H1 (cell line): ENCODE results near the gene SLC30A7. TPM values are rescaled to one million over a fixed set of nuclear protein-coding genes. Genes with fewer than 3 reads are reported as not detected.

ENCODE experiments used
- CTCF ChIA-PET: fragments of 300-600 bp; sonication (Branson Sonifier 250); formaldehyde crosslinking; loops from one replicate; lab custom pipeline; 2021; ENCODE audit not compliant: partially characterized antibody; lab: Charles Lee
- POLR2A ChIA-PET: fragments of 300-600 bp; sonication (Branson Sonifier 250); formaldehyde crosslinking; loops from one replicate; lab custom pipeline; 2021; ENCODE audit warnings: inconsistent platforms; ENCODE audit not compliant: partially characterized antibody; lab: Charles Lee
- DNase-seq, 2 experiments: peaks; one replicate each; pipeline versions ENCODE4 v3.0.0 to v3.0.0-alpha.2; 2010 to 2022; ENCODE audit warnings: low spot score in 2 of 2, low read depth in 1 of 2, mixed read lengths in 1 of 2
- FAIRE-seq: peaks from 2 replicates; lab custom pipeline; 2011; peaks lifted over from hg19 to GRCh38; lab: Jason Lieb, UNC
- H2AFZ ChIP-seq: 2 replicates; pipeline ENCODE4 v1.8.1; 2012; ENCODE audit warnings: low read length, inconsistent platforms
- H2AK5ac ChIP-seq: 2 replicates; pipeline ENCODE4 v1.6.1; 2013; ENCODE audit warnings: low read depth, low read length
- H2BK120ac ChIP-seq: replicated peaks from 2 replicates; pipeline ENCODE3; 2013; ENCODE audit warnings: low read depth, low read length, inconsistent platforms
- H2BK12ac ChIP-seq: 2 replicates; pipeline ENCODE4 v1.6.1; 2013; ENCODE audit warnings: low read depth, low read length
- H2BK15ac ChIP-seq: 2 replicates; pipeline ENCODE4 v1.6.1; 2013; ENCODE audit warnings: low read length
- H2BK20ac ChIP-seq: 2 replicates; pipeline ENCODE4 v1.6.1; 2013; ENCODE audit warnings: low read length
- H2BK5ac ChIP-seq: 2 replicates; pipeline ENCODE4 v1.6.1; 2013; ENCODE audit warnings: low read depth, low read length
- H3K14ac ChIP-seq: 2 replicates; pipeline ENCODE4 v1.6.1; 2013; ENCODE audit warnings: inconsistent platforms; ENCODE audit not compliant: insufficient read length
- H3K18ac ChIP-seq: 2 replicates; pipeline ENCODE4 v1.6.1; 2013; ENCODE audit warnings: low read length; ENCODE audit errors: extremely low read depth
- H3K23ac ChIP-seq: 2 replicates; pipeline ENCODE4 v1.6.1; 2013; ENCODE audit warnings: inconsistent platforms; ENCODE audit not compliant: insufficient read length
- H3K23me2 ChIP-seq: 2 replicates; pipeline ENCODE4 v1.6.1; 2013; ENCODE audit warnings: low read depth, low read length
- H3K27ac ChIP-seq: 2 replicates; pipeline ENCODE4 v1.6.1; 2011; ENCODE audit warnings: low read depth, low read length, inconsistent platforms
- H3K27me3 ChIP-seq, 4 experiments: replicated peaks in 1 of 4; 1 replicate in 1 of 4; 2 replicates in 3 of 4; pipeline versions ENCODE4 v1.6.1 to v1.8.1; 2011 to 2013; ENCODE audit warnings: low read length in 3 of 4, mild to moderate bottlenecking in 3 of 4, inconsistent platforms in 2 of 4, mixed read lengths in 2 of 4, moderate library complexity in 1 of 4; ENCODE audit not compliant: control insufficient read depth in 3 of 4, insufficient read depth in 3 of 4; ENCODE audit errors: extremely low read depth in 1 of 4
- H3K36me3 ChIP-seq, 4 experiments: 2 replicates each; pipeline versions ENCODE4 v1.6.1 to v1.8.1; 2011 to 2013; ENCODE audit warnings: mild to moderate bottlenecking in 4 of 4, low read length in 3 of 4, moderate library complexity in 2 of 4, control low read depth in 1 of 4, inconsistent platforms in 1 of 4; ENCODE audit not compliant: insufficient read depth in 4 of 4, control insufficient read depth in 2 of 4
- H3K4ac ChIP-seq: replicated peaks from 2 replicates; pipeline ENCODE3; 2013; ENCODE audit warnings: low read length, low read depth, mixed read lengths, inconsistent platforms; ENCODE audit not compliant: insufficient read length
- H3K4me1 ChIP-seq, 4 experiments: replicated peaks in 1 of 4; 1 replicate in 1 of 4; 2 replicates in 3 of 4; pipeline versions ENCODE4 v1.6.1 to v1.8.1; 2011 to 2013; ENCODE audit warnings: low read length in 3 of 4, inconsistent platforms in 2 of 4, mixed read lengths in 1 of 4; ENCODE audit not compliant: insufficient read depth in 4 of 4, control insufficient read depth in 3 of 4
- H3K4me2 ChIP-seq, 2 experiments: 2 replicates each; pipeline versions ENCODE4 v1.6.1 to v1.8.1; 2011 to 2013; ENCODE audit warnings: low read depth in 2 of 2, low read length in 2 of 2, control low read depth in 1 of 2, inconsistent platforms in 1 of 2, mild to moderate bottlenecking in 1 of 2; ENCODE audit not compliant: insufficient read depth in 1 of 2
- H3K4me3 ChIP-seq, 4 experiments: fragments of 200-600, 300-600 bp in 1 of 4; sonication (generic), shearing (Covaris generic), sonication (Bioruptor Twin) in 1 of 4; 2 replicates each; pipeline versions ENCODE4 v1.5.1 to v1.8.1; 2011 to 2016; ENCODE audit warnings: low read length in 4 of 4, low read depth in 3 of 4, control low read depth in 2 of 4, inconsistent platforms in 2 of 4, mild to moderate bottlenecking in 2 of 4, mixed read lengths in 1 of 4, moderate library complexity in 1 of 4; ENCODE audit not compliant: insufficient read depth in 2 of 4; ENCODE audit errors: extremely low read depth in 1 of 4
- H3K56ac ChIP-seq: replicated peaks from 2 replicates; pipeline ENCODE3; 2013; ENCODE audit warnings: low read depth, mild to moderate bottlenecking, mixed read lengths, low read length, inconsistent platforms; ENCODE audit not compliant: insufficient read length
- H3K79me1 ChIP-seq: 2 replicates; pipeline ENCODE4 v1.6.1; 2013; ENCODE audit warnings: low read depth, low read length, control low read depth
- H3K79me2 ChIP-seq, 2 experiments: 2 replicates each; pipeline versions ENCODE4 v1.6.1 to v1.8.1; 2012 to 2013; ENCODE audit warnings: low read length in 2 of 2, mild to moderate bottlenecking in 2 of 2, inconsistent platforms in 1 of 2; ENCODE audit not compliant: insufficient read depth in 2 of 2, control insufficient read depth in 1 of 2
- H3K9ac ChIP-seq, 4 experiments: replicated peaks in 1 of 4; 1 replicate in 1 of 4; 2 replicates in 3 of 4; pipeline versions ENCODE4 v1.6.1 to v1.8.1; 2011 to 2013; ENCODE audit warnings: low read depth in 3 of 4, low read length in 3 of 4, control low read depth in 2 of 4, mild to moderate bottlenecking in 2 of 4, moderate library complexity in 2 of 4, inconsistent platforms in 1 of 4; ENCODE audit errors: extremely low read depth in 1 of 4
- H3K9me3 ChIP-seq, 2 experiments: 2 replicates each; pipeline versions ENCODE4 v1.6.1 to v1.8.1; 2012 to 2013; ENCODE audit warnings: mild to moderate bottlenecking in 2 of 2, moderate library complexity in 2 of 2, control low read depth in 1 of 2, inconsistent platforms in 1 of 2, low read depth in 1 of 2, low read length in 1 of 2, mixed read lengths in 1 of 2; ENCODE audit not compliant: insufficient read depth in 2 of 2
- H4K20me1 ChIP-seq, 2 experiments: replicated peaks in 1 of 2; 2 replicates each; pipeline versions ENCODE3 to v1.8.1; 2011 to 2013; ENCODE audit warnings: inconsistent platforms in 2 of 2, low read length in 2 of 2, mild to moderate bottlenecking in 1 of 2; ENCODE audit not compliant: insufficient read depth in 2 of 2, control insufficient read depth in 1 of 2
- H4K5ac ChIP-seq: 2 replicates; pipeline ENCODE4 v1.6.1; 2013; ENCODE audit warnings: low read length, low read depth, mixed read lengths, inconsistent platforms; ENCODE audit not compliant: insufficient read length
- H4K8ac ChIP-seq: 2 replicates; pipeline ENCODE4 v1.8.0; 2013; ENCODE audit warnings: mild to moderate bottlenecking, moderate library complexity, low read length, inconsistent platforms; ENCODE audit not compliant: insufficient read depth; ENCODE audit errors: extremely low read depth
- H4K91ac ChIP-seq: replicated peaks from 2 replicates; pipeline ENCODE3; 2013; ENCODE audit warnings: low read length, mixed read lengths, inconsistent platforms; ENCODE audit not compliant: insufficient read length
- CBX5 ChIP-seq: fragments of 300-800, 300-1000 bp; sonication (generic); IDR thresholded peaks from 2 replicates; pipeline ENCODE4 v1.7.1; 2016; ENCODE audit warnings: antibody characterized with exemption, low read length, low read depth
- CTBP2 ChIP-seq: IDR thresholded peaks from 2 replicates; pipeline ENCODE4 v1.7.0; 2011; ENCODE audit warnings: borderline replicate concordance, mild to moderate bottlenecking, moderate library complexity, mixed read lengths, low read length; ENCODE audit not compliant: insufficient read depth, insufficient read length
- E2F6 ChIP-seq: IDR thresholded peaks from 2 replicates; pipeline ENCODE4 v1.6.1; 2012; ENCODE audit warnings: inconsistent platforms
- GTF2F1 ChIP-seq: IDR thresholded peaks from 2 replicates; pipeline ENCODE4 v1.6.1; 2012; ENCODE audit warnings: low read depth, low read length, improper control_type of control experiment, borderline replicate concordance
- HDAC6 ChIP-seq: IDR thresholded peaks from one replicate; pipeline ENCODE4 v1.7.1; 2012; ENCODE audit warnings: low read depth, mild to moderate bottlenecking, inconsistent platforms, low read length, moderate library complexity
- KDM4A ChIP-seq: IDR thresholded peaks from one replicate; pipeline ENCODE4 v1.7.1; 2012; ENCODE audit warnings: low read depth, mild to moderate bottlenecking, moderate library complexity, low read length, inconsistent platforms; ENCODE audit not compliant: severe bottlenecking
- SP1 ChIP-seq: IDR thresholded peaks from 2 replicates; pipeline ENCODE4 v1.6.1; 2011; ENCODE audit warnings: low read depth, low read length
- TAF1 ChIP-seq: IDR thresholded peaks from 2 replicates; pipeline ENCODE4 v1.6.1; 2011; ENCODE audit warnings: mild to moderate bottlenecking, low read depth, low read length
- TBP ChIP-seq: IDR thresholded peaks from 2 replicates; pipeline ENCODE4 v1.6.1; 2011; ENCODE audit warnings: low read depth, low read length, improper control_type of control experiment
- USF2 ChIP-seq: IDR thresholded peaks from 2 replicates; pipeline ENCODE4 v1.6.1; 2011; ENCODE audit warnings: low read length, improper control_type of control experiment
- YY1 ChIP-seq: IDR thresholded peaks from 2 replicates; pipeline ENCODE4 v1.6.1; 2011; ENCODE audit warnings: low read depth, mild to moderate bottlenecking, low read length
- WGBS, 2 experiments: shearing (Covaris generic) in 1 of 2; methylation state at CpG; one replicate each; pipeline versions ENCODE4 v1.1.6 to v1.1.7; 2013 to 2015; ENCODE audit warnings: low lambda C conversion rate in 2 of 2, mixed read lengths in 2 of 2, inconsistent platforms in 1 of 2, low coverage in 1 of 2, missing lambda C conversion rate in 1 of 2; ENCODE audit not compliant: insufficient replicate concordance in 2 of 2, insufficient coverage in 1 of 2, insufficient read length in 1 of 2; ENCODE audit errors: extremely low coverage in 1 of 2, missing lambda C conversion rate in 1 of 2; 5-methylcytosine and 5-hydroxymethylcytosine counted together
- polyA plus RNA-seq, 7 experiments: library from polyadenylated mRNA; depleted of rRNA in 3 of 7; stranded (reverse) in 5 of 7; unstranded in 2 of 7; fragments of >200 nt in 5 of 7; fragments of 200-250 nt in 2 of 7; gene quantifications; 1 replicate in 5 of 7; 2 replicates in 1 of 7; 4 replicates in 1 of 7; pipeline versions ENCODE4 v1.2.1 to v1.2.3, GENCODE V29; 2011 to 2013; ENCODE audit warnings: missing spikeins in 2 of 7, mixed read lengths in 2 of 7
- total RNA-seq: library from RNA; stranded (reverse); fragmentation: NEBNext Ultra II Directional; extraction: Animal tissue kit (Norgen Biotek cat#: 25700); gene quantifications from 2 replicates; pipeline ENCODE4 v1.2.1, GENCODE V29; 2021

Gene SLC30A7
- total and polyA plus RNA-seq, 2 of the 8 experiments (the other 6 are each of a cell fraction or from before 2014, with no cell fraction given): 5.5 to 22.1 TPM

DNA sequence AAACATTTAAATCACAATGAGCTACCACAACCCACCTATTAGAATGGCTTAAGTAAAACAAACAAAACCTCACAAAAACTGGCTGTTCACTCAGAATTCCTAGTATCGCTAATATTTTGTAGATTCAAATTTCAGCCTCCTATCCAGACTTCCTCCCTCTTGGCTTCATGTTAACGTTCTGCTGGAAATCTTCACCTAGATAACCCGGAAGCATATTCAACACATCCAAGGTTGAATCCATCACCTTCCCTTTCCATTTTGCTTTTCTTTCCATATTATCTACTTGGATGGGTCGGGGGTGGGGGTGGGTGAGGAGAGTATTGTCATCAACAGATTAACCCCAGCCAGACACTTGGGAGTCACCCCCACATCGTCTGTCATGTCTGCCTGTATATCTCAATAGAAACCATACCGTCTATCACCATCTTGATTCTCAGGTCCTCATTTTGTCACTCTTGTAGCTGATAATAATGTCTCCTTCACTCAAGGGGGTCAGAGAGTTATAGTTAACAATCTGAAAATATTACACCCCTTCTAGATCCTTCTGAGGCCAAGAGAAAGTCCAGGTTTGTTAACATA is 131.4 kb downstream of the SLC30A7 start:
- no peaks in the 10 kb centered on the region for H4K20me1 ChIP-seq
- POLR2A ChIA-PET: interaction anchor here (0.6 kb wide), 1 partner anchor 271 kb away, joined by 3 read pairs; no protein-coding TSS in a partner anchor
- no peak overlapping the region for H2AK5ac ChIP-seq
- H3K27me3 ChIP-seq: no peaks in the 10 kb centered on the region
- no peak overlapping the region for H2AFZ ChIP-seq
- H3K79me1 ChIP-seq: peaks cover 2% of the 10 kb centered on the region
- no peak overlapping the region for H4K91ac ChIP-seq
- H2BK5ac ChIP-seq: no peak overlapping the region
- H3K4ac ChIP-seq: no peak overlapping the region
- no peak overlapping the region for H3K18ac ChIP-seq
- H2BK15ac ChIP-seq: no peak overlapping the region
- H3K4me2 ChIP-seq: peak overlapping the region; percentile 83 to 84; a peak in 1 of 4 replicates
- no peak overlapping the region for H4K8ac ChIP-seq
- H3K56ac ChIP-seq: no peak overlapping the region
- CTCF ChIA-PET: interaction anchor here (1.0 to 1.9 kb wide), 3 partner anchors 24 to 263 kb away, joined by 3 to 5 read pairs (median 3); no protein-coding TSS in a partner anchor
- H3K14ac ChIP-seq: no peak overlapping the region
- no peak for FAIRE-seq
- H2BK12ac ChIP-seq: no peak overlapping the region
- peak overlapping the region in 1 of 4 experiments; percentile 89; a peak in 1 of 8 replicates for H3K4me3 ChIP-seq
- no peak overlapping the region for H3K27ac ChIP-seq
- H4K5ac ChIP-seq: no peak overlapping the region
- H2BK20ac ChIP-seq: no peak overlapping the region
- no peak for DNase-seq
- H3K79me2 ChIP-seq: peaks cover 3 to 42% of the 10 kb centered on the region in 2 experiments; a peak in 2 of 4 replicates
- H3K36me3 ChIP-seq: peaks cover 0 to 7% (median 0%) of the 10 kb centered on the region in 4 experiments; a peak in 2 of 8 replicates
- no peaks in the 10 kb centered on the region for H3K9me3 ChIP-seq
- peaks cover 3% of the 10 kb centered on the region for H3K23me2 ChIP-seq
- WGBS, 2 experiments: 90% methylated on average over 6 of the region's 6 CpGs; no CpG with 5 or more reads in 1 of the 2 experiments
- H2BK120ac ChIP-seq: no peak overlapping the region
- peaks cover 0 to 1% (median 0%) of the 10 kb centered on the region in 4 experiments; a peak in 1 of 7 replicates for H3K4me1 ChIP-seq
- H3K23ac ChIP-seq: no peak overlapping the region
- no peak overlapping the region for H3K9ac ChIP-seq
- TF ChIP-seq CTBP2 (no peak), GTF2F1 (no peak), E2F6 (no peak), CBX5 (no peak), YY1 (no peak), SP1 (no peak), USF2 (no peak), TBP (no peak), TAF1 (no peak), HDAC6 (no peak), KDM4A (no peak)
